HFF-Myc (cell line): Measurements from ENCODE around the gene TAS2R13.

Experiments
- DNase-seq: peaks from one replicate; pipeline ENCODE4 v3.0.0-alpha.2; 2011; ENCODE audit warnings: low read depth; ENCODE audit errors: extremely low read depth
- H3K4me3 ChIP-seq: replicated peaks from 2 replicates; pipeline ENCODE4 v1.5.1; 2011; ENCODE audit warnings: low read depth, mild to moderate bottlenecking, control low read depth, low read length
- CTCF ChIP-seq: IDR thresholded peaks from 2 replicates; pipeline ENCODE4 v1.5.1; 2012; ENCODE audit warnings: mild to moderate bottlenecking, low read depth, low read length, control low read depth; ENCODE audit errors: missing control alignments

The TAS2R13 gene

GRCh38 chr12:10909462-10909861, at the start of gene TAS2R13:
Gene TAS2R13 (minus strand): TSS chr12:10909562. CDS start chr12:10909298, 264 bp downstream.
- no peak for TF ChIP-seq CTCF
- no peak within 1 kb of the TSS for H3K4me3 ChIP-seq
- DNase-seq, result no peak

- no peak for DNase-seq
- no peak overlapping the region for H3K4me3 ChIP-seq
- TF ChIP-seq CTCF, result no peak
Measured at GRCh38 chr12:10957741-10958140, 48.4 kb upstream of the TAS2R13 start.

- TF ChIP-seq CTCF, result no peak
- no peak overlapping the region for H3K4me3 ChIP-seq
- no peak for DNase-seq
Measured at GRCh38 chr12:10956085-10956484, 46.7 kb upstream of the TAS2R13 start.

GRCh38 chr12:10952645-10953044, 43.3 kb upstream of the TAS2R13 start:
- DNase-seq, result no peak
- H3K4me3 ChIP-seq, result no peak overlapping the region
- no peak for TF ChIP-seq CTCF

- no peak overlapping the region for H3K4me3 ChIP-seq
- DNase-seq, result no peak
- TF ChIP-seq CTCF, result no peak
Measured at GRCh38 chr12:10943167-10943566, 33.8 kb upstream of the TAS2R13 start.

GRCh38 chr12:10941916-10942607, 32.7 kb upstream of the TAS2R13 start:
- H3K4me3 ChIP-seq, result no peak overlapping the region
- no peak for TF ChIP-seq CTCF
- no peak for DNase-seq

GRCh38 chr12:10941369-10941768, 32.0 kb upstream of the TAS2R13 start:
- no peak for TF ChIP-seq CTCF
- no peak for DNase-seq
- H3K4me3 ChIP-seq, result no peak overlapping the region
